Stimulated activated naive CD8-positive, alpha-beta T cell treated with anti-CD3 and anti-CD28 coated beads, Interleukin-15, Interleukin-2, amounts not matched to agents 100 U/mL and 50 U/mL, for 24 hours (primary cell): Measurements from ENCODE around the gene NOM1.
"Not testable (repeated sequence)": the region's sequence is repeated elsewhere in the genome, so short reads cannot be mapped to it uniquely, and the experiment has no call there.

ENCODE experiments used
- ATAC-seq: fragments of 150-1000 bp; cut with Tn5 transposase; one replicate; pipeline ENCODE4 v1.10.0; 2021
- DNase-seq: peaks from one replicate; pipeline ENCODE4 v3.0.0; 2021

Gene NOM1

GRCh38 chr7:156949541-156950380 lies at the start of gene NOM1:
Gene NOM1, plus strand, starts transcription at chr7:156949712. Its CDS starts 26 bp downstream, at chr7:156949738.
- ATAC-seq = peak; percentile 92
- peak; percentile 96 for DNase-seq

- ATAC-seq, DNase-seq: not testable (repeated sequence)
Measured at GRCh38 chr7:156900093-156900492, 49.4 kb upstream of the NOM1 start.

- DNase-seq = no peak
- ATAC-seq = peak; percentile 65
Measured at GRCh38 chr7:156903232-156903909, 46.1 kb upstream of the NOM1 start.

- ATAC-seq (no peak), DNase-seq (no peak)
Measured at GRCh38 chr7:156906200-156906649, 43.3 kb upstream of the NOM1 start.

GRCh38 chr7:156907656-156908055 lies 41.9 kb upstream of the NOM1 start:
- no peak for ATAC-seq
- no peak for DNase-seq

- ATAC-seq, DNase-seq: not testable (repeated sequence)
Measured at GRCh38 chr7:156909574-156910252, 39.8 kb upstream of the NOM1 start.

GRCh38 chr7:156918635-156919034 lies 30.9 kb upstream of the NOM1 start:
- ATAC-seq (peak; percentile 14), DNase-seq (no peak)

- ATAC-seq (no peak), DNase-seq (no peak)
Measured at GRCh38 chr7:156919132-156919713, 30.3 kb upstream of the NOM1 start.

GRCh38 chr7:156920076-156920475 lies 29.4 kb upstream of the NOM1 start:
- ATAC-seq (no peak), DNase-seq (no peak)

GRCh38 chr7:156920487-156921373 lies 28.8 kb upstream of the NOM1 start:
- DNase-seq, ATAC-seq: not testable (repeated sequence)

- ATAC-seq = not testable (repeated sequence)
Measured at GRCh38 chr7:156922304-156922703, 27.2 kb upstream of the NOM1 start.

GRCh38 chr7:156925821-156926220 lies 23.7 kb upstream of the NOM1 start:
- not testable (repeated sequence) for DNase-seq, ATAC-seq

More at GRCh38 chr7:156922304-156922703, 27.2 kb upstream of the NOM1 start:
- not testable (repeated sequence) for DNase-seq

GRCh38 chr7:156927571-156928405 lies 21.7 kb upstream of the NOM1 start:
- no peak for ATAC-seq
- no peak for DNase-seq

GRCh38 chr7:156928406-156928747 lies 21.1 kb upstream of the NOM1 start:
- ATAC-seq (no peak), DNase-seq (no peak)

GRCh38 chr7:156929789-156930539 lies 19.5 kb upstream of the NOM1 start:
- DNase-seq (no peak), ATAC-seq (peak; percentile 58)

- DNase-seq (no peak), ATAC-seq (no peak)
Measured at GRCh38 chr7:156932006-156932405, 17.5 kb upstream of the NOM1 start.

GRCh38 chr7:156935250-156935649 lies 14.3 kb upstream of the NOM1 start:
- DNase-seq (no peak), ATAC-seq (peak; percentile 32)

- not testable (repeated sequence) for ATAC-seq, DNase-seq
Measured at GRCh38 chr7:156936766-156937165, 12.7 kb upstream of the NOM1 start.

GRCh38 chr7:156940421-156941122 lies 8.9 kb upstream of the NOM1 start:
- DNase-seq (no peak), ATAC-seq (no peak)
